GM21381 (cell line): ENCODE measurements around the gene ZNF519.
"Not testable (repeated sequence)": the region's sequence is repeated elsewhere in the genome, so short reads cannot be mapped to it uniquely, and the experiment has no call there.

Experiments
- ATAC-seq: cut with Tn5 transposase; IDR thresholded peaks from one replicate; pipeline ENCODE4 v1.9.1; 2021; ENCODE audit warnings: mild to moderate bottlenecking, moderate library complexity; ENCODE audit not compliant: unreplicated experiment

ZNF519 gene

GRCh38 chr18:14147935-14148865 is 16.0 kb upstream of the ZNF519 start:
- not testable (repeated sequence) for ATAC-seq

- ATAC-seq: not testable (repeated sequence)
Observed at GRCh38 chr18:14146771-14147170, 14.5 kb upstream of the ZNF519 start.

DNA sequence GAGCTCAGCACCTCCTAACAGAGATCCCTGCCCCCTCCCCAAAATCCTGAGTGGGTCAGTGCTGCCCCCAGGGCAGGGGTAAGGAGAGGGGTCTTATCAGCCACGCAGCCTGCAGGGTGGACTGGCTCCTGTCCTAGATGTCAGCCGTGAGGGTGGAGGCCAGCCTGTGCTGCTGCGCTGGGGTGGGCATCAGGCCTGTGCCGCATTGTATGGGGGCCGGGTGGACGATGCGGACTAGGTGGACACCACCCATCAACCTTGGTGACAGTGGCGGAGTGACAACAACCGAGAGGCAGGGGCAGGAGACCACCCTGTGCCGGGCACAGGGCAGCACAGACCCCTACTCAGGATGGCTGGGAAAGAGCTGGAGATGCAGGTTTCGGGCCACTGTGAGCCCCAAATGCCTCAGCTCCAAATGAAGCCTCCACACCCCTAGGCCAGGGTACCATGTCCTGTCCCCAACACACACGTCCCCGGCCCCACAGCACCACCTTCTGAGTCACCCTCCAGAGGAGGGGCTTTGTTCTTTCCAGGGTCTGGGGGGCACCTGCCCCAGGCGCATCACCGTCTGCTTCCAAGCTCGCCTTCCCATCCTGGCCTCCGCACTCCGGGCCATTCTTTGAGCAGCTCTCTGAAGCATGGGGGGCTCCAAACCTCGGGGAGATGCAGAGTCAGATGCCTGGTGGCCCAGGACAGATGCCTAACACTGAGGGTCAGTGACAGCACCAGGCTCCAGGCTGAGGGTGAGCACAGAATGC is 13.5 kb upstream of the ZNF519 start:
- not testable (repeated sequence) for ATAC-seq

DNA sequence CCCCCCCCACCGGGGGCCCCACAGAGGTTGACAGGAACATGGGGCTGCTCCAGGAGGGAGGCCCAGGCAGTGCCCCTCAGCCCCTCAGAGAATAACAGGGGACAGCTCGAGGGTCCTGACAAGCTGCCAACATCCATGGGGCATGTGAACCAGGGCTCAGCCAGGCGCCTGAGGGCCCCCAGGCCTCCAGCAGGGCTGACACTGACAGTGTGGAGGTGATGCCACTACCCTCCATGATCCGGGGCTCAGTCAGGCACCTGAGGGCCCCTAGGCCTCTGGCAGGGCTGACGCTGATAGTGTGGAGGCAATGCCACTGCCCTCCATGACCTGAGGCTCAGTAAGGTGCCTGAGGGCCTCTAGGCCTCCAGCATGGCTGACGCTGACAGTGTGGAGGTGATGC is 12.8 kb upstream of the ZNF519 start:
- not testable (repeated sequence) for ATAC-seq

DNA sequence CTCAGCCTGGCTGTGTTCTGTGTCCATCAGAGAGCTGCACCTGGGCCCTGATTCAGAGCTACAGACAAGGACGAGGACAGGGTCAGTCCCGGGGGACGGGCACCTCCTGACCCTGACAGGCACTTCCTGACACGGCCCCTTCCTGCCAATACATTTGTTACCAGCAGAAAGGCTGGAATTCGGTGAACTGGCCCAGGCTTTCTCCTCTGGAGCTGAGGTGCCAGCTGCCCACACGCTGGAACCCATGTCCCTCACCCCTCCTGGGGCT is 12.3 kb upstream of the ZNF519 start:
- no peak for ATAC-seq

DNA sequence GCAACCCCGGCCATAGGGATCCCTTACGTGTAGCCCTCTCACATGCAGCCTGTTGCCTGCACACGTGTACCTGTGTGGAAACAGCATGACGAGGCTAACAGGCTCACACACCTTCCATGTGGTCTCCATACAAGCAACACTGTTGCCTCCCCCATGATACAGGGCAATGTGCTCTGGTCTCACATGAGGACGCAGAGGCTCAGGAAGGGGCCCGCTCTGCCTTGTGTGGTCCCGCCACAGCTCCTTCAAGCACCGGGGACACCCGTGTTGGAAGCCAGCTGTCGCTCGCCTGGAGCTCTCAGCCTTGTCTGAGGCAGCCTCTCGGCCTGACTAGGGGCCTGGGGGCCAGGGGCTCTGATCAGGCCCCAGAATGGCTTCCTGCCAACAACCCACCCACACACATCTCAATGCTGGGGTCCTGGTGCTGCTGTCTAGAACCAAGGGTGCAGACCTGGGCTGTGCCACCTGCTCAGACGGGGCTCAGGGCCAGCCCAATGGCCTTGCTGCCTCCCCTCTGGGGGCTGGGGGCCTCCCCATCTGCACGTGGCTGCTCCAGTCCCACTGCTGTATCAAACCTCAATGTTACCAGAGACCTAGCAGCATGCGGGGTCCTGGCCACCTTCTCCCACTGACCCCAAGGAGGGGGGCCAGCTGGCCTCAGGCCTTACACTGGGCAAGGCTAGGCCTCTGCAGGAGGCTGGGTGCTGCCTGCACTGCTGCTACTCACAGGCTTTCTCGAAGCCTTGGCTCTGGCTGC is 11.8 kb upstream of the ZNF519 start:
- ATAC-seq: not testable (repeated sequence)

GRCh38 chr18:14143396-14143795 is 11.2 kb upstream of the ZNF519 start:
- not testable (repeated sequence) for ATAC-seq

DNA sequence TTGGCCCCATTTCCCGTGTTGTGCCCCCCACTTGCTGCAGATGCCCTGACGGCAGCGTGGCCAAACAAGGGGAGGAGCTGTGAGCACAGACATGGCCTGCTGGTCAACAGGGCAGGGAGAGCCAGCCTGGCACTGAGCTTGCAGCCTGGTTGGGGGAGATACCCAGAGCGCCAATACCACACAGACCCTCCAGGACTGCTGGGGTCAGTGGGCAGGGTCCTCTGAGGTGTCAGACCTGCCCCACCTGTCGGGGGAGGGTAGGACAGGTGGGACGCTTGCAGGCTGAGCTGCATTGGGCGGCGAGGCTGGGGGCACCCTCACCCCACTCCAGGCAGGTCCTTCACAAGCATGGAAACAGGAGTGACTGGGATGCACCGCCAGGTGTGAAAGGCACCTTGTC is 9.9 kb upstream of the ZNF519 start:
- ATAC-seq: not testable (repeated sequence)

DNA sequence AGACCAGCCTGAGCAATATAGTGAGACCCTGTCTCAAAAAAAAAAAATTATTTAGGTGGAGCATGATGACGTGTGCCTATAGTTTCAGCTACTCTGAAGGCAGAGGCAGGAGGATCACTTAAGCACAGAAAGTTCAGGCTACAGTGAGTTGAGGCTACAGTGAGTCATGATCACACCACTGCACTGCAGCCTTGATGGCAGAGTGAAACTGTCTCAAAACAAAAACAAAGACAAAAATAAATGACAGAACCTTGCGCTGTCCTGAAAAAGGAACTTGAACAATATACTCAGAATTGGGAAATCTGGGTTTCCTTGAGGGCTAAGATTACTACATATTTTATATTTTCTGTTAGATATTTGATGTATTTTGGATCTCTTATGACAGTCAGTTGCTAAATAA is 7.3 kb upstream of the ZNF519 start:
- ATAC-seq: not testable (repeated sequence)

- ATAC-seq: not testable (repeated sequence)
Observed at GRCh38 chr18:14137971-14138370, 5.7 kb upstream of the ZNF519 start.

GRCh38 chr18:14131696-14132270 is 452 bp downstream of the ZNF519 start:
- peak; percentile 15 for ATAC-seq

GRCh38 chr18:14130804-14131203 is 1.4 kb downstream of the ZNF519 start:
- not testable (repeated sequence) for ATAC-seq

DNA sequence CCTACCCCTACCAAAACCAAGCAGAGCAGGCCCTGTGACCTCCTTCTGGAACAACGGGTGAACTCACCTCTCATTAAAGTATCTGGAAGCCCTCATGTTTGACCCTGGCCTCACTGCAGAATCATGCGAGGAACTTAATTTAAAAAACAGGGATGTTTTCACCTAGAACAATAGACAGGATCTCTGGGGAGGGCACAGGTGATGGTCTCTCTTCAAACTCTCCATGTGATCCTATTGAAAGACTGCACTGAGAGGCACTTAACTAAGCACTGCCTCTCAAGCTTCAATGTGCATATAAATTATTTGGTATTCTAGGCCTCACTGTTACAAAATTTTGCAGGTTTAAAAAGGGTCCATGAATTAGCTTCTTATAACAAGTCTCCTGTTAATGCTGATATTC is 7.5 kb downstream of the ZNF519 start:
- ATAC-seq: no peak

- ATAC-seq: no peak
Observed at GRCh38 chr18:14122097-14122496, 10.1 kb downstream of the ZNF519 start.

DNA sequence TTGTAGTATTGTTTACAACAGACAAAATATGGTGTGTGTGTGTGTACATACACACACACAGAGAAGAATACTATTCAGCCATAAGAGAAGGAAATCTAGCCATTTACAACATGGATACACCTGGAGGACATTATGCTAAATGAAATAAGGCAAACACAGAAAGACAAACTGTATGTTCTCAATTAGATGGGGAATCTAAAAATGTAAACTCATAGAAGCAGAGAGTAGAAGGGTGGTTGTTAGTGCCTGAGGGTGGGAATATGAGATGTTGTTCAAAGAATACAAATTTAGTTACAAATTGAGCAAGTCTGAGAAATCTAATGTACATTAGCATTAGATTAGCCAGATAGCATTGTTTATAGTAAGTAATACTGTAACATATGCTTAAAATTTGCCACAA is 11.3 kb downstream of the ZNF519 start:
- no peak for ATAC-seq

GRCh38 chr18:14117606-14118005 is 14.6 kb downstream of the ZNF519 start:
- ATAC-seq: no peak

DNA sequence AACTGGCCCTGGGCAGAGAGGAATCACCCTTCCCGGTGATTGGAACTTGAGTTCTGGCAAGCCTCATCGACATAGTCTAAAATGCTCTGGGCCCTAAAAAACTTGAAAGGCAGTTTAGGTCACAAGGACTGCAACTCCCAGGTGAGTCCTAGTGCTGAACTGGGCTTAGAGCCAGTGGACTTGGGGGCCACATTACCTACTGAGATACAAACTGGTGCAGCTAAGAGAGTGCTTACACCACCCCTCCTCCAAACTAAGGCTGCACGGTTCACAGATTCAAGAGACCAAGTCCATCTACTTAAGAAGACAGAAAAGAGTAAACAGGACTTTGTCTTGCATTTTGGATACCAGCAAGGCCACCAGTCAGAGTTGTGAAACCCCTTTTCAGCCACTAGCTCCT is 25.3 kb downstream of the ZNF519 start:
- ATAC-seq: no peak

DNA sequence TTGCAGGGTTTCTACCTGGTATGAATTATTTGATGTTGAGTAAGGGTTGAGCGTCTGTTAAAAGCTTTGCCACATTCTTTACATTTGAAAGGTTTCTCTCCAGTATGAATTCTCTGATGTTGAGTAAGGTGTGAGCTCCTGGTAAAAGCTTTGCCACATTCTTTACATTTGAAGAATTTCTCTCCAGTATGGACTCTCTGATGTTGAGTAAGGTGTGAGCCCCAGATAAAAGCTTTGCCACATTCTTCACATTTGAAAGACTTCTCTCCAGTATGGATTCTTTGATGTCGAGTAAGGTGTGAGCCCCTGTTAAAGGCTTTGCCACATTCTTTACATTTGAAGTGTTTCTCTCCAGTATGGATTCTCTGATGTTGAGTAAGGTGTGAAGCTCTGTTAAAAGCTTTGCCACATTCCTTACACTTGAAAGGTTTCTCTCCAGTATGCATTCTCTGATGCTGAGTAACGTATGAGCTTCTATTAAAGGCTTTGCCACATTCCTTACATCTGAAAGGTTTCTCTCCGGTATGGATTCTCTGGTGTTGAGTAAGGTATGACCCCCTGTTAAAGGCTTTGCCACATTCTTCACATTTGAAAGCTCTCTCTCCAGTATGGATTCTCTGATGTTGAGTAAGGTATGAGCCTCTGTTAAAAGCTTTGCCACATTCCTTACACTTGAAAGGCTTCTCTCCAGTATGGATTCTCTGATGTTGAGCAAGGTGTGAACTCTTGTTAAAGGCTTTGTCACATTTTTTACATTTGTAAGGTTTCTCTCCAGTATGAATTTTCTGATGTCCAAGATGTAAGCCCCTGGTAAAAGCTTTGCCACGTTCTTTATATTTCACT is 27.1 kb downstream of the ZNF519 start:
- no peak for ATAC-seq

GRCh38 chr18:14104201-14104600 is 28.0 kb downstream of the ZNF519 start:
- ATAC-seq: no peak
